CD1c-positive myeloid dendritic cell (primary cell): Measurements from ENCODE around the gene AARSD1.
"Not testable (repeated sequence)": the region's sequence is repeated elsewhere in the genome, so short reads cannot be mapped to it uniquely, and the experiment has no call there.

Experiments
- DNase-seq: peaks from one replicate; pipeline ENCODE4 v3.0.0-alpha.2; 2016; ENCODE audit errors: extremely low spot score

Gene AARSD1

GRCh38 chr17:42964161-42964932, at the start of gene AARSD1:
Gene AARSD1 (minus strand): TSS chr17:42964454. CDS start chr17:42964440, 14 bp downstream.
- DNase-seq = peak; percentile 96

- no peak for DNase-seq
These were observed 49.0 kb upstream of the AARSD1 start for GRCh38 chr17:43013296-43013695.

- DNase-seq = no peak
These were observed 47.6 kb upstream of the AARSD1 start for GRCh38 chr17:43011728-43012472.

- DNase-seq = no peak
These were observed 46.5 kb upstream of the AARSD1 start for GRCh38 chr17:43010667-43011308.

GRCh38 chr17:43006639-43007551, 42.6 kb upstream of the AARSD1 start, which contains the start of gene IFI35:
Gene IFI35 (plus strand): TSS chr17:43006784. CDS start chr17:43006948, 164 bp downstream.
- peak; percentile 85 for DNase-seq

GRCh38 chr17:43003542-43004172, 39.4 kb upstream of the AARSD1 start:
- no peak for DNase-seq

GRCh38 chr17:43000894-43001293, 36.6 kb upstream of the AARSD1 start:
- not testable (repeated sequence) for DNase-seq

GRCh38 chr17:42999003-42999525, 34.8 kb upstream of the AARSD1 start:
- no peak for DNase-seq

GRCh38 chr17:42997984-42998938, 34.0 kb upstream of the AARSD1 start, which contains the start of gene RPL27:
Gene RPL27 (plus strand): TSS chr17:42998419. CDS start chr17:42998751, 332 bp downstream.
- DNase-seq = peak; percentile 99

- DNase-seq = no peak
These were observed 33.2 kb upstream of the AARSD1 start for GRCh38 chr17:42997390-42997983.

- DNase-seq = not testable (repeated sequence)
These were observed 29.7 kb upstream of the AARSD1 start for GRCh38 chr17:42993913-42994312.

- DNase-seq = no peak
These were observed 28.6 kb upstream of the AARSD1 start for GRCh38 chr17:42992872-42993271.

- no peak for DNase-seq
These were observed 27.2 kb upstream of the AARSD1 start for GRCh38 chr17:42991471-42991870.

- DNase-seq = no peak
These were observed 25.7 kb upstream of the AARSD1 start for GRCh38 chr17:42989726-42990652.

- DNase-seq = no peak
These were observed 24.9 kb upstream of the AARSD1 start for GRCh38 chr17:42989141-42989540.

GRCh38 chr17:42985225-42985624, 21.0 kb upstream of the AARSD1 start:
- peak; percentile 88 for DNase-seq

GRCh38 chr17:42982266-42982665, 18.0 kb upstream of the AARSD1 start:
- DNase-seq = no peak
